HG02763 (cell line): ENCODE data around the gene OR10AD1.

Experiments used
- ATAC-seq: cut with Tn5 transposase; IDR thresholded peaks from one replicate; pipeline ENCODE4 v1.9.1; 2021; ENCODE audit warnings: mild to moderate bottlenecking, moderate library complexity; ENCODE audit not compliant: unreplicated experiment

OR10AD1 gene

DNA sequence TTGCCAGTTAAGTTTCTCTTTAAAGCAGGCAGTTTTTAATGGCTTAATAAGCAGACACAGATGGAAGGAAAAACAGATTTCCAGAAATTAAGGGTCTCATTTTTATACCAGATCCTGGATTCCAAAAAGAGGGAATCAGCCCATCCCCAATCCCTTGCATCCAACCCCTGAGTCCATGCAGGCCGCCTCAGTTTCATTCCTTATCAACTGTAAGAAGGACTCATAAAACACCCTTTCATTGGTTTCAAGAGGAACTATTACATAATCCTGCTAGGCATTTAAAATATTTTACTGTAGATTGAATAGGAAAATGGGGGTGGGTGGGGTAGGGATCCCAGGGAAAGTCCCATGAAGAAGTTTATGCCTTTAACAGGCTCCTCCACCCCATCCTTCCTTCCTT is 10.2 kb downstream of the OR10AD1 start:
- ATAC-seq: no peak

DNA sequence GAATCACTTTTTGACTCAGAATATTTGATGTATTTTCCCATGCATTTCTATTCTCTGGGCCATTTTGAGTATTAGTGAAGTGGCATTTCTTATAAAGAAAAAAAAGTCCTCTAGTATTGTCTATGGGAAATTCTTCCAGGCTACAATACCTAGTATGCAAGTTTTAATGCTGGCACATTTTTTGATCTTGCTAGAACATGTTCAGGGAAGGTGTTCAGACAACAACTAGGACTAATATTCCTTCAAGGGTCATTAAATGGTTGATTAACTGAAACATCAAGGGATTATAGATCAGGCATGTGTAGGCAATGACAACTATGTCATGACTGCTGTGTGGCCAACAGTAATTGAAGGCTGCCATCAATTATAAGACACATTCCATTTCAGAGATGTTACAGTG is 12.0 kb downstream of the OR10AD1 start:
- no peak for ATAC-seq

DNA sequence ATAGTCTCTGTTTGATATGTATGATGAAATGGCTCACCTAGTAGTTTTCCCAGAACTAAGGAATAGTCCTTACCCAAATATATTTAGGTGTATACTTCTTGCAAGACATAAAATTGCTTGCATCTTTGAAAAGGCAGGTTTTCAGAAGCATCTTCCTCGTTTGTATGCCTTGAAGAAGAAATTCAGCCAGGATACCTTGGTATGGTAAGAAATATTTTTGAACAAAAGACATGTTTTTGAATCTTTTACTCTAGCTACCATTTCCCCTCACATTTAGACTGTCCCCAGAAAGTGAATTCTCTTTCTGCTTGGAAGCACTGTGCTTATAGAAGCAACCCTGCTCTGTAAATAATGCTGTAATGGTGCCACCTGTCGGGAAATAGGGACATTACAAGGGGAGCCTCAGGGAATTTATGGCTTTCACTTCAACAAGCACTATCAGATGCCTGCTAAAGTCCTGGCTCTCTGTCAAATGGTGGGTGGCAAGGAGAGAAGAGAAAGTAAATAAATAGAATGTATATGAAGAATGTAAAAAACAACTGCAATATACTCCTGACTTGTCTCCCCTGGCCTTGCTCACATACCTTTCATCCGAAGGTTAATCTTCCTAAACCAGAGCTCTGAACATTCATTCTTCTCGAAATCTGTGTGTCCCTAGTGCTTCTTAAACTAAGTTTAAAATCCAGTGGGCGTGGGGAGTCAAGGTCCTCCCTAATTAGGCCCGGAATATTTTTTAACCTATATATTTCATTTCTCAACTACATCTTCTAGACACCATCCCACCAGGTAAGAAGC is 13.6 kb downstream of the OR10AD1 start:
- ATAC-seq: no peak

DNA sequence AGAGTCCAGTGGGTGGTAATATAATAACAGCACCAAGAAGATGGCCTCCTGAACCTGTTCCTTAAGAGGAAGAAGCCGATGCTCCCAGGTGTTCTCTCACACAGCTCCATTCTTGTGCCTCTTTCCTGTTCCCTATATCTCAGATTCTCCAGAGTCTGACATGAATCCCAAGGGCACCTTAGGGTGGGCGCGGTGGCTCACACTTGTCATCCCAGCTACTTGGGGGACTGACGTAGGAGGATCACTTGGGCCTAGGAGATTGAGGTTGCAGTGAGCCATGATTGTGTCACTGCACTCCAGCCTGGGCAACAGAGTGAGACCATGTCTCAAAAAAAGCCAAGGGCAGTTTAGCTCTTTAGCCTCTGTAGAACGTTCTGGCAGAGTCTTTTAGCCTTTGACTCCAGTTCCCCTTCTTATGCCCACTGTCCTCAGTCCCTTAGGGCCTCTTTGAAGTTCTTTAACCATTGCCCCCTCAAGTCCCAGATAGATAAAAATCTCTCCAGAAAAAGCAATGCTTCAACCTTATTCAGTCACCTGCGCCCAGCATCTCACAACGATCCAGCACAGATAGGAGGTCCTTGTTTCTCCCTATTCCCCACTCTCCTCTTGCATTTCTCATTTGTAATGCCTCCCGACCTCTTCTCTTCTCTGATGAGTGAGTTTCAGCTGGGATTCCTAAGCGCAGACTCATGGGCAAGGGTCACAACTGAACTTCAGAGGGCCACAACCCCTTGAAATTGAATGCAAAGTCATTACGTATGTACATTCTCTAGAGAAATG is 15.0 kb downstream of the OR10AD1 start:
- ATAC-seq: no peak

DNA sequence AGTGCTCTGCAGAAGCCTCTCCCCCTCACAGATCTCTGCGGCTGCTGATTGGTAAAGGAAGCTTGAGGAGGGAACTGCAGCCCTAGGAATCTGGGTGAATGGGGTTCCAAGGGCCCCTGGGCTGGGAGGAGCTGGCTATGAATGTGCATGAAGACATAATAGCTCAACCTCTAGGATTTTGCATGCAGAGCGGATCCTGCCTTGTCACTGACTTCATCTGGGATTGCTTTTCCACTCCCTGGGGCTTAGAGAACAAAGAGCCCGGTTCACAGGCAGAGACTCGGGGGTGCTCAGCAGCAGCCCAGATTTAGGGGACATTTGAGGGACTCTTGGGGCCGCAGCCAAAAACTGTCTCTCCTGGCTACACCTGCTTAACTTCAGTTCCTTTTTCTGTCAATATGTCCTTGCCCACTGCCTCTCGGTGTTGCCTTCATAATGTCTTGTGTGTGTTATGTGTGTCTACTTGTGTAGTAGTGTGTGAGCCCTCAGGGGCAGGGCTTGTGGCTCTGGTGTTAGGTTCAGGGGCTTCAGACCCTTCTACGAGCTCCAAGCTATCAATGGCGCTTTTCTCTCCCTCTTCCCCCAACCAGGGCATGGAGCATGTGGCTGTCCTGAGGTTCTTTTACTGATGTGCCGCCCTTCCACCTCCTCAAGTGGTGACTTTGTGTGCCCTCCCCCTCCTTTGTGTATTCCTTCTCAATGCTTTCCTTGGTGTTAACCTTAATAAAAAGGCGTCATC is 17.7 kb downstream of the OR10AD1 start:
- no peak for ATAC-seq

DNA sequence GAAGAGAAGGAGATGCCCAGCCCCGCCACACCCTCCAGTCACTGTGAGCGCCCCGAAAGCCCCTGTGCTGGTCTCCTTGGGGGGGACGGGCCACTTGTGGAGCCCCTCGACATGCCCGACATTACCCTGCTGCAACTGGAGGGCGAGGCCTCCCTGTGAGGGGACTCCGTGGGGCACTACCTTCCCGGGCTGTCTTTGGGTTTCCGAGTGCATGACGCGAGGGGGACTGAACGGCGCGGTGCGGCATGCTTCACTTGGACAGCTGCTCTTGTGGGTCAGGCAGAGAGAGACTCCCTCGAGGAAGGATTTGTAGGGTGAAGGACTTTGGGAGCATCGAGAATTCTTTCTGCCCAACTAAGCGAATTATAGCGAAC is 18.6 kb downstream of the OR10AD1 start:
- no peak for ATAC-seq

DNA sequence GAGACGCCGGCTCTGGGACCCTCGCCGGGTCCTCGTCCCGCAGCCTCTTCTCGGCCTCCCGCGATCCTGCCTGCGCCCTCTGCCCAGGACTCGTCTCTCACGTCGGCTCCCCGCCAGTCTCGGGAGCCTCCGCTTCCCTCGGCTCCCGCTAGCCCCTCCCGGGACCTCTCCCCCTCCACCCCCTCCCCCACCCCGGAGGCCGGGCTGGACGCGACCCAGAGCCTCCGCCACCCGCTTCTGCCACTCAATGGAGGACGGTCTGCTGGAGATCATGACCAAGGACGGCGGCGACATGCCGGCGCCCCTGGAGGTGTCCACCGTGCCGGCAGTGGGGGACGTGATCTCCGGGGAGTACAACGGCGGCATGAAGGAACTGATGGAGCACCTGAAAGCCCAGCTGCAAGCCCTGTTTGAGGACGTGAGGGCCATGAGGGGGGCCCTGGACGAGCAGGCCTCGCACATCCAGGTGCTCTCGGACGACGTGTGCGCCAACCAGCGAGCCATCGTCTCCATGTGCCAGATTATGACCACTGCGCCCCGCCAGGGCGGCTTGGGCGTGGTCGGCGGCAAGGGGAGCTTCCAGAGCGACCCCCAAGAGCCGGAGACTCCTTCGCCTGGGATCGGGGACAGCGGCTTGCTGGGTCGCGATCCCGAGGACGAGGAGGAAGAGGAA is 19.1 kb downstream of the OR10AD1 start:
- ATAC-seq: no peak

DNA sequence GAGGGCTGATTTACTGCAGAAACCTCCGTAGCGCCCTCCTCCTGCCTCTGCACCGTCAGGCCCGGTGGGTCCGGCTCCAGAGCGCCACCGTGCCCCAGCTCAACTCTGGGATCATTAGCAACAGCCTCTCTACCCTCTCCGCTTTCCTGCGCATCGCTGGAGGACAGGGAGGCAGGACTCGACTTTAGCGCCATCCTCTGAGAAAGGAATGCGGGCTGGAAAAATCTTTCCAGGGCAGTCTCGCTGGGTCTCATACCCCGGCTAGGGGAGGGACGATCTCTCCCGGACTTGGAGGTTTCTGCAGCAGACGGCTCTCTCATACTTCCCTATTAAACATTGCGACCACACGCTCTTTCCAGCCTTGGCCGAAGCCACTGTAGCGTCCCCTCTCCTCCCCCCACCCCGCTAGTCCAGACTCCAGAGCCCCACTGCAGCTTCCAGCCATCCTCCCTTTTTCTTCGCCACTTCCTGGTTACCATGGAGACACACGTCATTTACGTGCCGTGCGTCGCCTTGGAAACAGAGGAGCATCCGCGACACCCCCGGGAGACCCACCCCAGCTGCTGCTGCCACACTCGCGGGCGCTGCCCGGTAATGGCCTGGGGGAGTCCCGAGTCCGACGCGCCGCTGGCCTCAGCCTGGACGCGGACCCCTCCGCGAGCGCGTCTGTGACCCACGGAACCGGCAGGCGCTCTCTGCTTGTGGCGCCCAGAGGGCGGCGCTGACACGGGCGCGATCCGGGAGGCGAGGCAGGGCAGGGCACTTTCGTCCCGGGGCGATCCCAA is 19.8 kb downstream of the OR10AD1 start, which contains the start of gene CCDC184:
TSS of gene CCDC184 (plus strand) at position 554 of the 785 bp plus-strand sequence. CDS start 479 bp downstream, outside the sequence.
- peak; percentile 73 for ATAC-seq

DNA sequence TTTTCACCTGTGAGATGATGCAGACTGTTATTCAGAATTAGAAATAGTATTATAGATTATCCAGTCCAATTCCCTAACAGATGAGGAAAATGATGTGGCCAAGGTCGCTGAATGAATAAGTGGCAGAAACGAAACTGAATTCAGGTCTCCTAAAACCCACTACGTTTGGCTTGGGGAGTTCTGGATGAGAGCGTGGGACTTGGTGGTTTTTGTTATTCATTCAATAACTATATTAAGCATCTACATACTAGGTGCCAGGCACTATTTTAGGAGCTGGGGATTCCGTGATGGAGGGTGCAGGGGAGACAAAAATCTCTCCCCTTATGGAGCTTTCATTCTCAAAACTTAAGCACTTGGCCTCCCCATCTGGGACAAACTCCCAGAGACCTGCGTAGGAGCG is 20.5 kb downstream of the OR10AD1 start:
- ATAC-seq: no peak

DNA sequence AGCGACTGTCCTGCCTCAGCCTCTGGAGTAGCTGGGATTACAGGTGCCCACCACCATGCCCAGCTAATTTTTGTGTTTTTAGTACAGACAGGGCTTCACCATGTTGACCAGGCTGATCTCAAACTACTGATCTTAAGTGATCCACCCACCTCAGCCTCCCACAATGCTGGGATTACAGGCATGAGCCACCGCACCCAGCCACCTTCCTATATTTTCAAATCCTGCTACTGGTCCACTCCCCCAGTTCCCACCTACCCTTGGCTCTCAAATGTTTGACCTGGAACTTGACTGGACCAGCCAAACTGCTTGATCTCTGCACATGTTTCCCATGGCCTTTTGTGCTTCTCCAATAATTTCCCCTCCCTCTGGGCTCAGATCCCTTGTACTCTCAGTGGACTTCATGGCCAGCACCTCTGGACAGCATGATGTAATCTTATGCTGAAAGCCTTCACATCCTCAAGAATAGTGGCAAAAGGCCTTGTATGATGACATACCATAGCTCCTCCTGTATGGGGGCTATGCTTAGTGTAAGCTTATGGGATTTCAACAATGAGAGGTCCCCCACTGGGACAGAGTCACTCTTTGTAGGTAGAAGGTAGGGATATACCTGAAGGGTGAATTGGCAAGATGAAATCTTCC is 22.1 kb downstream of the OR10AD1 start:
- no peak for ATAC-seq

DNA sequence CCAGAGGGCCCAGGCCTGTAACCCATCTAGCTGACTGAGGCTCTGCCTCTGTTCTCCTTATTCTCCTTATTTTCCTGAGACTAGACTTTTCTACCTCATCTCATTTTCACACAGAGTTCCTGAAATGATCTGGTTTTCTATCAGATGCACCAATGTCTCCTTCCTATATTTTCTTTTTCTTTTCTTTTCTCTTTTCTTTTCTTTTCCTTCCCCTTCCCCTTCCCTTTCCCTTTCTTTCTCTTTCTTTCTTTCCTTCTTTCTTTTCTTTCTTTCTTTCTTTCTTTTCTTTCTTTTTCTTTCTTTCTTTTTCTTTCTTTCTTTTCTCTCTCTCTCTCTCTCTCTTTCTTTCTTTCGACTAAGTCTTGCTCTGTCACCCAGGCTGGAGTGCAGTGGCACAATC is 22.7 kb downstream of the OR10AD1 start:
- no peak for ATAC-seq

DNA sequence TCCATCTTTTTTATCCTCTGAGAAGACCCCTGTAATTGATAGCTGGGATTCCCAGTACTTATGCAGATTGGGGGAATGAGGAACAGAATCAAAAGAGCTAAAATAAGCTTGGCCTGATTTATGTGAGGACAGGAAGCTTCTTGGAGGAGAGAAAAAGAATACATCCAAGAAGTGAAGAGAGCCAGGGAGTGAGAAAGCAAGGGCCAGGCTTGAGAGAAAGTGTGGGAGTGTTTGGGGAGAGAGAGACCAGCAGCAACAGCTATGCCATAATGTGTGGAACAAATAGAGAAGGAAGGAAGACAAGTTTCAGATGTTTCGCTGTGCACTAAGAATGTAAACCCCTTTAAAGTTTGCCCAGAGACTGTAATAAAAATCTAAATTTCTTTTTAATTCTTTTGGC is 23.6 kb downstream of the OR10AD1 start:
- no peak for ATAC-seq

DNA sequence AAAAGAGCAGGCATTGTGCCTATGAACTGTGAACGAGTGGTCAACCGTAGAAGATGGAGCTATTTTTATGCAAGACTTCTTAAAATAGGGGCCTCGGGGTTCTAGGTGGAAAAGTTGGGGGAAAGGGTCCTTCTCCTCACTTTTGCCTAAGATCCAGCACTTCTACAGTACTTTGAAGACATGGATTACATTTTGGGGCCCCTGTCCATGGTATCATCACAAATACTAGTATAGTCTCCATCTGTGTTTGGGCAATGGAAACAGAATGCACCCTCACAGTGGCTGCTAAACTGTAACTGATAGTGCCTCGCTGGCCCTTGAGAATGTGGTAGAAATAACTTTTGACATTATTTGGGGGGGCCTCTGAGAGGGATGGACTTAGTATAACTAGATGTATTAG is 25.1 kb downstream of the OR10AD1 start:
- ATAC-seq: no peak

DNA sequence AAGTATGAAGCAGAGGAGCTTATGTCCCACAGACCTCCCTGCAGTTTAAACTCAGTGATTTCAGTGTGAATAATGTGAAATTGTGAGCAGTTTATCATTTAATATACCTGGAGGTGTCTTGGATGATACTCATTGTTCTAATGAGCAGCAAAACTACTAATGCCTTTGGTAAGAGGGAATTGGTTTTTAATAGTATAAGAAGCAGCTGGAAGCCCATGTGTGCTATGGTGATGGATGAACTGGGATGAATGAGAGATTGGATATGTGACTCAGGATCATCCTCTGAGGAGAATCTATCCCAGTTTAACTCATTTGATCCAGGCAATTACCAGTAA is 26.7 kb downstream of the OR10AD1 start:
- ATAC-seq: no peak

DNA sequence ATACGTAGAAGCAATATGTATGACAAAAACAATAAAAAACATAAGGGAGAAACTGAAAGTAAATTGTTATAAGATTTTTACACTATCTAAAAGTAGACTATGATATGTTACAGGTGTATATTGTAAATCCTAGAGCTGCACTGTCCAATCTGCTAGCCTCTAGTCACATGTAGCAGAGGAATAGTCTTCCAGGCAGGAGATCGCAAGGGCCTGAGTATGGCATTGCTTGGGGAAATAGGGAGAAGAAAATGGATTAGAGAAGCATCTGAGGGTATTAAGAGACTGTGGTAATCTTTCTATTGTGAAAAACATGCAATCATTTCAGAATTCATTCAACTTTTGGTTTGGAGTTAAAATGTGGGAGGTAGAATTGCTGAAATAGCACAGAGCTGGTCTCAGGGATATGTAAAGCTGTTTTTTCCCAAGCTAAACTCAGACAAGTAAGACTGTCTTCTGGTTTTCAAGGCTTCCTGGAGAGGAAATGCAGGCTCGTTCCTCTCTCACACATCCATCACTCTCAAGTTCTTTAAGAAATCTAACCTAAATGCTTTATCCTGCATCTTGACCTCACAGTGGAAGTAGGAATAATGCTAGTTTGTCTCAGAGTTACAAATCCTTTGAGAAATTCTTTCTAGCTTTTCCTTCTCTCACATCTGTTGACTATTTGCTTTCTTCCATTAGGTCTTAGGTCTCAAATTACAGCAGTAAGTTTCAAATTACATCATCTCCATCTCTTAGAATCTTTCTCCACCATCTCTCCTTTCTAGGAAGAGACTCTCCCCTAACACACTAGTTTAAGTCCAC is 27.3 kb downstream of the OR10AD1 start:
- no peak for ATAC-seq

DNA sequence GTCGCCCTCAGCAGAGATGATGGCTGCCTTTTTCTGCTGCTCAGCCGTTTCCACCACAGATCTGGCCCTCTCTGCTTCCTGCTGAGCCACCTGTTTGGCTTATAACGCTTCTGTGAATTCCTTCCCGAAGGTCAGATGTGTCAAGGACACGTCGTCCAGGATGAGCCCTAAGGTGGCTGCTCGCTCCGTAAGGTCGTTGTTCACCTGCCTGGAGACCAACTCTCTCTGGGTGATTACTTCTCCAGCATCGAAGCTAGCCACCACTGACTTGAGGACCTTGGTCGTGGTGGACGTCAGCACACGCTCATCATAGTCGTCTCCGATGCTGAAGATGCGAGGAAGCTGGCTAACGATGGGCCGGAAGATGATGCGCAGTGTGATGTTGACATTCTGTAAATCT is 34.1 kb downstream of the OR10AD1 start:
- no peak for ATAC-seq

DNA sequence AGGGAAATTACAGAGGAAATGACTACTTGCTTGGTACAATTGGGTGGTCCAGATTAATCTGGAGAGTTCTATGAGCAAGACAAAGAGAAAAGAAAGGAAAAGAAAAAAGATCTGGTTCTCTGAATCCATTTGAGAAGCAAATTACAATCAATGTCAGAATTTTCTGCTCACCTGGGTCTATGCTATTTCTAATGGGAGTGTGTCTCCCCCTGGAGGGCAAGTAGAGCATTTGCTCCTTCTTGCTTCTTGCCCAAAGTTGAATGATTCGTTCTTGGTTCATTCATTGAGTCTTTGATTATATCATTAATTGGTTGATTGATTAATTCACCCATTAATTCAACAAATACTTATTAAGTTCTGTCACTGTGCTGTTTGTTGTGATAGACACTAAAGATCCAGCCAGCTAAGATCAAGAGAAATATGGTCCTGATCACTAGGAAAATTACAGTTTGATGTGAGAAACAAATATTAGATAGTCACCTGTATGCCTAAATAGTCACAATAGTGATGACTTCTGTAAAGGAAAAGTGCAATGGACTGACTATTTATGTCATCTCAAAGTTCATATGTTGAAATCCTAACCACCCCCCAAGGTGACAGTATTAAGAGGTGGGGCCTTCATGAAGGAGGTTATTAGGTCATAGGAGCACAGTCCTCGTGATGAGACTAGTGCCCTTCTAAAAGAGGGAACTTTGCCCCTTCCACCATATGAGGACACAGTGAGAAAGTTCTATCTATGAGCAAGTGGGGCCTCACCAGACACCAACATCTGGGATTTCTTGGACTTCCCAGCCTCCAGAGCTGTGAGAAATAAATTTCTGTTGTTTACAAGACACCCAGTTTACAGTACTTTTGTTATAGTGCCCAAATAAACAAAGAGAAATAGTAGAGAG is 37.8 kb downstream of the OR10AD1 start:
- no peak for ATAC-seq

DNA sequence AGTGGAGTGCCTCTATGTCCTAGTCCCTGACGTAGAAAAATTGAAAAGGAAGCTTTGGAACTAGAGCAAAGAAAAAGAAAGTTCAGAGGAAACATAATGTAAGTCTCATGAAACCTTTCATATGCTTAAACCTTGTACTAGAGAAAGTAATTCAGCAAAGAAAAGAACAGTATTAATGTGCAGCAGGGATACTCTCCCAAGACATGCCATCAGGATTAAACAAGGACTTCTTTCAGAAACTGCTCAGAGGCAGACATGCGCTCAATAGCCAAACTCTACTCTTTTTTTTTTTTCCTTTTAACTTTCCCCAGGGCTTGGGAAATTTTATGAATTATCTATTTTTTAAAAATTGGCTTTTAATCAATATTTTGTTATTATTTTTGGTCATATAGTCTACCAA is 38.6 kb downstream of the OR10AD1 start:
- ATAC-seq: no peak
